LoVo (cell line): ENCODE results near the gene CREB1.
"Not testable (repeated sequence)": the region's sequence is repeated elsewhere in the genome, so short reads cannot be mapped to it uniquely, and the experiment has no call there.

Source experiments
- DNase-seq: peaks from one replicate; pipeline ENCODE4 v3.0.0-alpha.2; 2016; ENCODE audit warnings: low spot score

Gene CREB1

GRCh38 chr2:207529330-207530159, at the start of gene CREB1:
CREB1 (plus strand) TSS chr2:207529962; CDS start chr2:207555636, 25,674 bp downstream.
- DNase-seq, result peak; percentile 96

GRCh38 chr2:207480521-207481040, 49.2 kb upstream of the CREB1 start:
- no peak for DNase-seq

GRCh38 chr2:207481924-207482323, 47.8 kb upstream of the CREB1 start:
- no peak for DNase-seq

GRCh38 chr2:207482630-207483029, 47.1 kb upstream of the CREB1 start:
- no peak for DNase-seq

GRCh38 chr2:207483066-207483465, 46.7 kb upstream of the CREB1 start:
- no peak for DNase-seq

GRCh38 chr2:207483477-207483876, 46.3 kb upstream of the CREB1 start:
- no peak for DNase-seq

GRCh38 chr2:207484444-207485391, 45.0 kb upstream of the CREB1 start:
- DNase-seq, result no peak

- DNase-seq, result no peak
Observed at GRCh38 chr2:207487650-207488311, 42.0 kb upstream of the CREB1 start.

GRCh38 chr2:207489251-207489650, 40.5 kb upstream of the CREB1 start:
- no peak for DNase-seq

- DNase-seq, result no peak
Observed at GRCh38 chr2:207490441-207490840, 39.3 kb upstream of the CREB1 start.

- no peak for DNase-seq
Observed at GRCh38 chr2:207491086-207491485, 38.7 kb upstream of the CREB1 start.

GRCh38 chr2:207491956-207492355, 37.8 kb upstream of the CREB1 start:
- DNase-seq, result no peak

GRCh38 chr2:207492461-207492860, 37.3 kb upstream of the CREB1 start:
- DNase-seq, result no peak

- no peak for DNase-seq
Observed at GRCh38 chr2:207494137-207494536, 35.6 kb upstream of the CREB1 start.

GRCh38 chr2:207496936-207497335, 32.8 kb upstream of the CREB1 start:
- not testable (repeated sequence) for DNase-seq

- DNase-seq, result no peak
Observed at GRCh38 chr2:207497596-207497995, 32.2 kb upstream of the CREB1 start.

- no peak for DNase-seq
Observed at GRCh38 chr2:207498427-207498826, 31.3 kb upstream of the CREB1 start.

GRCh38 chr2:207499114-207499513, 30.6 kb upstream of the CREB1 start:
- no peak for DNase-seq

GRCh38 chr2:207501802-207502576, 27.8 kb upstream of the CREB1 start:
- DNase-seq, result no peak

GRCh38 chr2:207502577-207503198, 27.1 kb upstream of the CREB1 start:
- DNase-seq, result no peak

- DNase-seq, result no peak
Observed at GRCh38 chr2:207503234-207503633, 26.5 kb upstream of the CREB1 start.
